ENCODE data around the gene CSKMT. TPM values are rescaled to one million over a fixed set of nuclear protein-coding genes. Genes with fewer than 3 reads are reported as not detected.
"Not testable (repeated sequence)": the region's sequence is repeated elsewhere in the genome, so short reads cannot be mapped to it uniquely, and the experiment has no call there.

Gene CSKMT
- total RNA-seq, 1 donor, result 7.8 TPM

- DNase-seq (ENCODE audit: low read depth), result peak; percentile 63
- TF ChIP-seq CTCF (IDR thresholded peaks at IDR 0.05; ENCODE audit: insufficient read depth, low read depth, low read length), result no peak
Measured at GRCh38 chr11:62671236-62671607, 6.1 kb downstream of the CSKMT start.

GRCh38 chr11:62671608-62672389 is 6.7 kb downstream of the CSKMT start, which contains the start of the genes LBHD1 and UQCC3:
Gene LBHD1 (minus strand): TSS chr11:62672267. CDS start chr11:62670031, 2,236 bp downstream.
Gene UQCC3 (plus strand): TSS chr11:62671673. CDS start chr11:62671746, 73 bp downstream.
- peak; percentile 81 for DNase-seq (ENCODE audit: low read depth)
- no peak for TF ChIP-seq CTCF (IDR thresholded peaks at IDR 0.05; ENCODE audit: insufficient read depth, low read depth, low read length)
- H3K4me3 ChIP-seq (ENCODE audit: low read depth, low read length), result peak within 1 kb of the TSS; percentile 83

More at GRCh38 chr11:62671236-62671607, 6.1 kb downstream of the CSKMT start:
- peak overlapping the region; percentile 83 for H3K4me3 ChIP-seq (ENCODE audit: low read depth, low read length)

- DNase-seq (ENCODE audit: low read depth), result no peak
- no peak for TF ChIP-seq CTCF (IDR thresholded peaks at IDR 0.05; ENCODE audit: insufficient read depth, low read depth, low read length)
- H3K4me3 ChIP-seq (ENCODE audit: low read depth, low read length), result no peak overlapping the region
Measured at GRCh38 chr11:62673196-62673525, 8.0 kb downstream of the CSKMT start.

- not testable (repeated sequence) for H3K4me3 ChIP-seq (ENCODE audit: low read depth, low read length); DNase-seq (ENCODE audit: low read depth)
Measured at GRCh38 chr11:62675415-62675814, 10.3 kb downstream of the CSKMT start.

- TF ChIP-seq CTCF (IDR thresholded peaks at IDR 0.05; ENCODE audit: insufficient read depth, low read depth, low read length), result no peak
- DNase-seq (ENCODE audit: low read depth), result no peak
- no peak overlapping the region for H3K4me3 ChIP-seq (ENCODE audit: low read depth, low read length)
Measured at GRCh38 chr11:62676698-62677097, 11.6 kb downstream of the CSKMT start.

GRCh38 chr11:62677156-62677555 is 12.0 kb downstream of the CSKMT start:
- TF ChIP-seq CTCF (IDR thresholded peaks at IDR 0.05; ENCODE audit: insufficient read depth, low read depth, low read length), result no peak
- no peak for DNase-seq (ENCODE audit: low read depth)
- no peak overlapping the region for H3K4me3 ChIP-seq (ENCODE audit: low read depth, low read length)

- peak overlapping the region; percentile 99 for H3K4me3 ChIP-seq (ENCODE audit: low read depth, low read length)
- DNase-seq (ENCODE audit: low read depth), result no peak
- TF ChIP-seq CTCF (IDR thresholded peaks at IDR 0.05; ENCODE audit: insufficient read depth, low read depth, low read length), result no peak
Measured at GRCh38 chr11:62677714-62678113, 12.6 kb downstream of the CSKMT start.
